HEK293T (cell line): ENCODE results near the gene C2CD2.
"Not testable (repeated sequence)": the region's sequence is repeated elsewhere in the genome, so short reads cannot be mapped to it uniquely, and the experiment has no call there.

Experiments
- CTCF ChIA-PET: fragments of 350-600 bp; formaldehyde crosslinking; extraction: SDS; loops from one replicate; lab custom pipeline; 2021; ENCODE audit warnings: antibody characterized with exemption, inconsistent platforms; lab: Yijun Ruan, JAX
- POLR2A ChIA-PET: fragments of 350-600 bp; formaldehyde crosslinking; extraction: SDS; loops from one replicate; lab custom pipeline; 2020; ENCODE audit warnings: antibody characterized with exemption, inconsistent platforms; lab: Yijun Ruan, JAX
- DNase-seq: peaks from one replicate; pipeline ENCODE4 v3.0.0; 2012; ENCODE audit warnings: mixed read lengths; ENCODE audit errors: extremely low spot score
- ARNT ChIP-seq: fragments of 450-650 bp; IDR thresholded peaks from 2 replicates; pipeline ENCODE4 v1.6.1; 2017; ENCODE audit warnings: mild to moderate bottlenecking
- BHLHE40 ChIP-seq: fragments of 450-650 bp; IDR thresholded peaks from 2 replicates; pipeline ENCODE4 v1.6.1; 2016; ENCODE audit warnings: mild to moderate bottlenecking, moderate library complexity, borderline replicate concordance
- CTBP1 ChIP-seq: fragments of 450-650 bp; IDR thresholded peaks from 2 replicates; pipeline ENCODE4 v1.6.1; 2016; ENCODE audit warnings: borderline replicate concordance
- ELF4 ChIP-seq: fragments of 450-650 bp; IDR thresholded peaks from 2 replicates; pipeline ENCODE4 v1.6.1; 2017; ENCODE audit warnings: antibody characterized with exemption
- FOXA1 ChIP-seq: fragments of 450-650 bp; IDR thresholded peaks from 2 replicates; pipeline ENCODE4 v1.6.1; 2016; ENCODE audit warnings: mild to moderate bottlenecking
- FOXK2 ChIP-seq: fragments of 450-650 bp; IDR thresholded peaks from 2 replicates; pipeline ENCODE4 v1.6.1; 2016; ENCODE audit warnings: mild to moderate bottlenecking
- FOXM1 ChIP-seq: fragments of 450-650 bp; IDR thresholded peaks from 2 replicates; pipeline ENCODE4 v1.6.1; 2017; ENCODE audit warnings: mild to moderate bottlenecking, borderline replicate concordance
- HDGF ChIP-seq: fragments of 450-650 bp; IDR thresholded peaks from 2 replicates; pipeline ENCODE4 v1.6.1; 2017; ENCODE audit warnings: antibody characterized with exemption, borderline replicate concordance
- L3MBTL2 ChIP-seq: fragments of 450-650 bp; conservative IDR thresholded peaks from 2 replicates; pipeline ENCODE4 v1.6.1; 2016; ENCODE audit warnings: mild to moderate bottlenecking
- LEF1 ChIP-seq: fragments of 450-650 bp; IDR thresholded peaks from 2 replicates; pipeline ENCODE4 v1.6.1; 2017; ENCODE audit warnings: mild to moderate bottlenecking, borderline replicate concordance
- NFRKB ChIP-seq: fragments of 450-650 bp; IDR thresholded peaks from 2 replicates; pipeline ENCODE4 v1.6.1; 2016; ENCODE audit warnings: mild to moderate bottlenecking, moderate library complexity
- SP1 ChIP-seq: fragments of 450-650 bp; IDR thresholded peaks from 2 replicates; pipeline ENCODE4 v1.6.1; 2017
- SUZ12 ChIP-seq: fragments of 450-650 bp; IDR thresholded peaks from 2 replicates; pipeline ENCODE4 v1.6.1; 2016; ENCODE audit warnings: mild to moderate bottlenecking
- TARDBP ChIP-seq: fragments of 450-650 bp; IDR thresholded peaks from 2 replicates; pipeline ENCODE4 v1.6.1; 2016
- ZNF384 ChIP-seq: fragments of 450-650 bp; IDR thresholded peaks from 2 replicates; pipeline ENCODE4 v1.6.1; 2016
- TF ChIP-seq, protein P1 (sequence below): fragments of 450-650 bp; IDR thresholded peaks from 2 replicates; pipeline ENCODE4 v1.6.1; 2016

The C2CD2 gene

GRCh38 chr21:41997657-41998056, 43.8 kb upstream of the C2CD2 start:
- no peak for DNase-seq
- POLR2A ChIA-PET = no interaction called here
- no peak for TF ChIP-seq NFRKB
- TF ChIP-seq, protein P1, sequence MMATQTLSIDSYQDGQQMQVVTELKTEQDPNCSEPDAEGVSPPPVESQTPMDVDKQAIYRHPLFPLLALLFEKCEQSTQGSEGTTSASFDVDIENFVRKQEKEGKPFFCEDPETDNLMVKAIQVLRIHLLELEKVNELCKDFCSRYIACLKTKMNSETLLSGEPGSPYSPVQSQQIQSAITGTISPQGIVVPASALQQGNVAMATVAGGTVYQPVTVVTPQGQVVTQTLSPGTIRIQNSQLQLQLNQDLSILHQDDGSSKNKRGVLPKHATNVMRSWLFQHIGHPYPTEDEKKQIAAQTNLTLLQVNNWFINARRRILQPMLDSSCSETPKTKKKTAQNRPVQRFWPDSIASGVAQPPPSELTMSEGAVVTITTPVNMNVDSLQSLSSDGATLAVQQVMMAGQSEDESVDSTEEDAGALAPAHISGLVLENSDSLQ = no peak
- TF ChIP-seq BHLHE40 = no peak
- TF ChIP-seq SP1 = no peak
- TF ChIP-seq CTBP1 = no peak
- TF ChIP-seq ZNF384 = no peak
- TF ChIP-seq FOXK2 = no peak
- no peak for TF ChIP-seq ARNT
- no peak for TF ChIP-seq TARDBP
- TF ChIP-seq HDGF = no peak
- TF ChIP-seq FOXM1 = no peak
- no peak for TF ChIP-seq SUZ12
- no peak for TF ChIP-seq ELF4
- TF ChIP-seq FOXA1 = no peak
- TF ChIP-seq L3MBTL2 = no peak
- TF ChIP-seq LEF1 = no peak
- CTCF ChIA-PET = no interaction called here

DNA sequence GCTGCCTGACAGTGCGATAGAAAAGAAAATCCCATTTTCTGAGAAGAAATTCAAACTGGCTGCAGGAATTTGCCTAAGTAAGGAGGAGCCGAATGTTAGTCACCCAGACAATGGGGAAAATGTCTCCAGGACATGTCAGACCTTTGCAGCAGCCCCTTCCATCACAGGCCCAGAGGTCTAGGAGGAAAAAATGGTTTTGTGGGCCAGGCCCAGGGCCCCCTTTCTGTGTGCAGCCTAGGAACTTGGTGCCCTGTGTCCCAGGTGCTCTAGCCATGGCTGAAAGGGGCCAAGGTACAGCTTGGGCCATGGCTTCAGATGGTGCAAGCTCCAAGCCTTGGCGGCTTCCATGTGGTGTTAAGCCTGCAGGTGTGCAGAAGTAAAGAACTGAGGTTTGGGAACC, 41.8 kb upstream of the C2CD2 start:
- POLR2A ChIA-PET = interaction anchor here (1.6 kb wide), 1 partner anchor 10 kb away, joined by 4 read pairs; no protein-coding TSS in a partner anchor
- CTCF ChIA-PET = no interaction called here
- no peak for DNase-seq
- no peak for TF ChIP-seq BHLHE40
- TF ChIP-seq FOXK2 = no peak
- TF ChIP-seq LEF1 = no peak
- TF ChIP-seq SUZ12 = no peak
- TF ChIP-seq ELF4 = no peak
- no peak for TF ChIP-seq FOXA1
- no peak for TF ChIP-seq ZNF384
- TF ChIP-seq CTBP1 = no peak
- no peak for TF ChIP-seq L3MBTL2
- TF ChIP-seq ARNT = no peak
- TF ChIP-seq, protein P1 = no peak
- no peak for TF ChIP-seq TARDBP
- TF ChIP-seq NFRKB = no peak
- TF ChIP-seq HDGF = no peak
- TF ChIP-seq FOXM1 = no peak
- no peak for TF ChIP-seq SP1

- POLR2A ChIA-PET, CTCF ChIA-PET, DNase-seq: not testable (repeated sequence)
Observed at GRCh38 chr21:41994613-41995012, 40.8 kb upstream of the C2CD2 start.

- DNase-seq = no peak
Observed at GRCh38 chr21:41993744-41994143, 39.9 kb upstream of the C2CD2 start.

GRCh38 chr21:41992576-41992975, 38.8 kb upstream of the C2CD2 start:
- TF ChIP-seq SUZ12 (no peak), CTBP1 (no peak)
- CTCF ChIA-PET = no interaction called here
- DNase-seq = no peak
- POLR2A ChIA-PET = no interaction called here

More at GRCh38 chr21:41993744-41994143, 39.9 kb upstream of the C2CD2 start:
- ChIA-PET CTCF (no interaction called here), POLR2A (no interaction called here)
- TF ChIP-seq ARNT (no peak), TARDBP (no peak), FOXK2 (no peak)

GRCh38 chr21:41991659-41992058, 37.8 kb upstream of the C2CD2 start:
- POLR2A ChIA-PET = no interaction called here
- TF ChIP-seq HDGF (no peak), TARDBP (no peak), ARNT (no peak), FOXA1 (no peak), ELF4 (no peak), FOXM1 (no peak), LEF1 (no peak), SUZ12 (no peak), NFRKB (no peak), BHLHE40 (no peak), SP1 (no peak)
- CTCF ChIA-PET = no interaction called here
- no peak for DNase-seq

GRCh38 chr21:41989698-41990097, 35.9 kb upstream of the C2CD2 start:
- TF ChIP-seq ARNT = no peak
- ChIA-PET POLR2A (no interaction called here), CTCF (no interaction called here)
- DNase-seq = no peak

DNA sequence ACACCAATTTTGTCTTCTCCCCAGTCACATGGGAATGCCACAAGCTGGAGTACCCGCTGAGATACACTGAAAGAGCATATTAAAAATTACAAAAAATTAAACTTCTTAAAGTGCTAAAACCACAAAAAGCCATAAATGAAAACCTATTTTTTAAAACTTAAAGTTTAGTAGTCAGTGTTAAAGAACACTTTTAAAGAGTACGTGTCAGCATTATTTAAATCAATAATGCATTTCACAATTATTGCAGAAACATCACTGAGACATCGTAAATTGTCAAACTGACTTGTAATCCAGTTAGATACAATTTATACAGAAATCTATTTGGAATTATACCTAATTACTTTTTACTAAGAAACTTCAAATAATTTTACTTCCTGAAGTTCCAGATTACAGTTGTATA, 33.5 kb upstream of the C2CD2 start:
- no peak for DNase-seq
- POLR2A ChIA-PET = no interaction called here
- CTCF ChIA-PET = no interaction called here
- TF ChIP-seq ARNT (no peak), L3MBTL2 (no peak), TARDBP (no peak), FOXK2 (no peak), SP1 (no peak), FOXM1 (no peak), SUZ12 (no peak), FOXA1 (no peak), ZNF384 (no peak), ELF4 (no peak), BHLHE40 (no peak), HDGF (no peak), LEF1 (no peak), NFRKB (no peak), CTBP1 (no peak)
